Vagina (tissue), 2 donors: Measurements from ENCODE around the gene ST6GALNAC3. TPM values are rescaled to one million over a fixed set of nuclear protein-coding genes. Genes with fewer than 3 reads are reported as not detected.

Experiments used
- DNase-seq, 2 donors: peaks; one replicate each; pipeline ENCODE4 v3.0.0-alpha.2; 2017; ENCODE audit errors: extremely low spot score in 2 of 2
- H3K27ac ChIP-seq: fragments of 200-600 bp; sonication (generic); one replicate; pipeline ENCODE4 v1.5.1; 2019
- H3K27me3 ChIP-seq: fragments of 200-600 bp; sonication (generic); one replicate; pipeline ENCODE4 v1.5.1; 2019
- H3K36me3 ChIP-seq, 2 donors: fragments of 200-600 bp; sonication (generic); one replicate each; pipeline ENCODE4 v1.5.1; 2017 to 2019
- H3K4me1 ChIP-seq: fragments of 200-600 bp; sonication (generic); one replicate; pipeline ENCODE4 v1.5.1; 2019
- H3K4me3 ChIP-seq, 2 donors: fragments of 200-600 bp; sonication (generic); 1 replicate in 1 of 2; 2 replicates in 1 of 2; pipeline ENCODE4 v1.5.1; 2016 to 2019
- H3K9me3 ChIP-seq: fragments of 200-600 bp; sonication (generic); one replicate; pipeline ENCODE4 v1.5.1; 2019
- CTCF ChIP-seq, 3 experiments: fragments of 450-650 bp in 2 of 3; fragments of 200-600 bp in 1 of 3; sonication (generic) in 1 of 3; IDR thresholded peaks; one replicate each; pipeline ENCODE4 v1.5.1; 2017 to 2019; ENCODE audit warnings: antibody characterized with exemption in 3 of 3, mild to moderate bottlenecking in 2 of 3, moderate library complexity in 2 of 3
- POLR2A ChIP-seq, 2 donors: fragments of 450-650 bp; IDR thresholded peaks; one replicate each; pipeline ENCODE4 v1.6.1; 2017; ENCODE audit warnings: antibody characterized with exemption in 2 of 2, mild to moderate bottlenecking in 2 of 2, moderate library complexity in 2 of 2
- POLR2AphosphoS5 ChIP-seq, 2 donors: sonication (generic); formaldehyde crosslinking; IDR thresholded peaks; one replicate each; pipeline ENCODE4 v1.9.0; 2017; ENCODE audit warnings: antibody characterized with exemption in 2 of 2, mild to moderate bottlenecking in 2 of 2, low read depth in 1 of 2; ENCODE audit not compliant: insufficient read depth in 1 of 2
- intact Hi-C: fragments of 100-400 bp; cut with DNase I; formaldehyde crosslinking; loops from one replicate; pipeline ENCODE4 v1.15.1; 2023
- total RNA-seq: library from RNA; depleted of rRNA; stranded (reverse); fragments of >200 nt; gene quantifications from one replicate; pipeline ENCODE4 v1.2.3, GENCODE V29; 2016

ST6GALNAC3 gene
- total RNA-seq, 1 donor from 2014 or later: 21.1 TPM

- intact Hi-C loops: no loop called here
- no peaks in the 10 kb centered on the region for H3K9me3 ChIP-seq
- H3K27me3 ChIP-seq: no peaks in the 10 kb centered on the region
- DNase-seq: no peak
- no peak overlapping the region for H3K4me3 ChIP-seq
- H3K4me1 ChIP-seq: no peaks in the 10 kb centered on the region
- no peaks in the 10 kb centered on the region for H3K36me3 ChIP-seq
- TF ChIP-seq POLR2A (IDR thresholded peaks at IDR 0.05): no peak
- TF ChIP-seq CTCF (IDR thresholded peaks at IDR 0.05): no peak
- TF ChIP-seq POLR2AphosphoS5 (IDR thresholded peaks at IDR 0.05; ENCODE audit: insufficient read depth in 1 of 2, low read depth in 1 of 2): no peak
- no peak overlapping the region for H3K27ac ChIP-seq
Observed at GRCh38 chr1:76583875-76584477, 509.4 kb downstream of the ST6GALNAC3 start.

- no peak for DNase-seq
- no peaks in the 10 kb centered on the region for H3K36me3 ChIP-seq
- intact Hi-C loops: no loop called here
- no peaks in the 10 kb centered on the region for H3K4me1 ChIP-seq
- TF ChIP-seq CTCF (IDR thresholded peaks at IDR 0.05) (no peak), POLR2A (IDR thresholded peaks at IDR 0.05) (no peak), POLR2AphosphoS5 (IDR thresholded peaks at IDR 0.05; ENCODE audit: insufficient read depth in 1 of 2, low read depth in 1 of 2) (no peak)
- H3K9me3 ChIP-seq: no peaks in the 10 kb centered on the region
- no peak overlapping the region for H3K4me3 ChIP-seq
- no peaks in the 10 kb centered on the region for H3K27me3 ChIP-seq
- no peak overlapping the region for H3K27ac ChIP-seq
Observed at GRCh38 chr1:76585980-76586674, 511.6 kb downstream of the ST6GALNAC3 start.

DNA sequence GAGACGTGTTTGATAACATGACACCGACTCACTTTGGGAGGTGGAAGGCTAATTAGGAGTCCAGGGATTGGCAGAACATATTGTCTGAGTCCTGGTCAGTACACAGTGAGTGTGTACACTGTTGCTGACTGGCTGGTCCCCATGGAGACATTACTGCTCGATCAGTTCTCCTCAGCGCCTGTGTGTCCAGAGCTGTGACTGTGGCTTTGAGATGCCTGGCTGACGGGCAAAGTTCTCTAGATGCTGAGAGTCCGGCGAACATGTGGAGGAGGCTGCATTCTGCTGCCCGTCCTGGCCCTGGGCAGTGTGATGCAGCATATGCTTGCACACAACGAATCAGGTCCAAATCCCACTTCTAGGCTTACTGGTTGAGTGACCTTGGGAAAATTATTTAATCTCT, 512.7 kb downstream of the ST6GALNAC3 start:
- Histone ChIP-seq H3K9me3 (no peaks in the 10 kb centered on the region), H3K27ac (no peak overlapping the region), H3K4me1 (no peaks in the 10 kb centered on the region), H3K36me3 (no peaks in the 10 kb centered on the region), H3K4me3 (no peak overlapping the region), H3K27me3 (no peaks in the 10 kb centered on the region)
- TF ChIP-seq POLR2A (IDR thresholded peaks at IDR 0.05) (no peak), CTCF (IDR thresholded peaks at IDR 0.05) (no peak), POLR2AphosphoS5 (IDR thresholded peaks at IDR 0.05; ENCODE audit: insufficient read depth in 1 of 2, low read depth in 1 of 2) (no peak)
- intact Hi-C loops: no loop called here
- DNase-seq: no peak

- no peak for DNase-seq
- Histone ChIP-seq H3K4me3 (no peak overlapping the region), H3K27ac (no peak overlapping the region), H3K27me3 (no peaks in the 10 kb centered on the region), H3K9me3 (no peaks in the 10 kb centered on the region), H3K36me3 (no peaks in the 10 kb centered on the region), H3K4me1 (no peaks in the 10 kb centered on the region)
- TF ChIP-seq POLR2A (IDR thresholded peaks at IDR 0.05) (no peak), POLR2AphosphoS5 (IDR thresholded peaks at IDR 0.05; ENCODE audit: insufficient read depth in 1 of 2, low read depth in 1 of 2) (no peak), CTCF (IDR thresholded peaks at IDR 0.05) (no peak)
- intact Hi-C loops: no loop called here
Observed at GRCh38 chr1:76591461-76591860, 516.9 kb downstream of the ST6GALNAC3 start.

DNA sequence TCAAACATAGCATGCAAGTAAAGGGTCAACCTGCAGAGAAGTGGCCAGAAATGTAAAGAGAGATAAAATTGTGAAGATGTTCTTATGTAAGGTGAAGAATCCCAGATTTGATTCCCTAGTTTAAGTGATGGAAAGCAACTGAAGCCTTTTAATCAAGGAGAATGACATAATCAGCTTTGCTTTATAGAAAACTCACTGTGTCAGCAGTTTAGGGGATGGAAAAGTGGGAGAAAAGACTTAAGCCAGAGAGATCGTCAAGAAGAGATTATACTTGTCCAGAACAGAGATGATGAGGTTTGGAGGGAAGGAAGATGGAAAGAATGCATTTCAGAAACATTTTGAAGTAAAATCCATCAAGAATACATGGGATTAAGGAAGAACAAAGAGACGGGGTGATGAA, 517.4 kb downstream of the ST6GALNAC3 start:
- H3K4me1 ChIP-seq: no peaks in the 10 kb centered on the region
- no peaks in the 10 kb centered on the region for H3K27me3 ChIP-seq
- H3K36me3 ChIP-seq: no peaks in the 10 kb centered on the region
- TF ChIP-seq POLR2AphosphoS5 (IDR thresholded peaks at IDR 0.05; ENCODE audit: insufficient read depth in 1 of 2, low read depth in 1 of 2) (no peak), POLR2A (IDR thresholded peaks at IDR 0.05) (no peak), CTCF (IDR thresholded peaks at IDR 0.05) (no peak)
- DNase-seq: no peak
- intact Hi-C loops: no loop called here
- no peaks in the 10 kb centered on the region for H3K9me3 ChIP-seq
- no peak overlapping the region for H3K27ac ChIP-seq
- H3K4me3 ChIP-seq: no peak overlapping the region
